Gastrocnemius medialis (tissue), 4 donors: Measurements from ENCODE around the gene SGMS1.

Experiments
- POLR2A ChIP-seq, 2 donors: fragments of 450-650 bp; IDR thresholded peaks; one replicate each; pipeline ENCODE4 v1.6.1; 2017; ENCODE audit warnings: antibody characterized with exemption in 2 of 2, mild to moderate bottlenecking in 2 of 2, moderate library complexity in 2 of 2
- TF ChIP-seq, protein P1 (sequence below), 5 experiments: fragments of 450-650 bp in 3 of 5; fragments of 200-600 bp in 2 of 5; sonication (generic) in 2 of 5; IDR thresholded peaks in 4 of 5; conservative IDR thresholded peaks in 1 of 5; 1 replicate in 4 of 5; 2 replicates in 1 of 5; pipeline ENCODE4 v1.5.1; 2016 to 2019; ENCODE audit warnings: antibody characterized with exemption in 5 of 5, mild to moderate bottlenecking in 3 of 5, moderate library complexity in 3 of 5

- TF ChIP-seq, protein P1, sequence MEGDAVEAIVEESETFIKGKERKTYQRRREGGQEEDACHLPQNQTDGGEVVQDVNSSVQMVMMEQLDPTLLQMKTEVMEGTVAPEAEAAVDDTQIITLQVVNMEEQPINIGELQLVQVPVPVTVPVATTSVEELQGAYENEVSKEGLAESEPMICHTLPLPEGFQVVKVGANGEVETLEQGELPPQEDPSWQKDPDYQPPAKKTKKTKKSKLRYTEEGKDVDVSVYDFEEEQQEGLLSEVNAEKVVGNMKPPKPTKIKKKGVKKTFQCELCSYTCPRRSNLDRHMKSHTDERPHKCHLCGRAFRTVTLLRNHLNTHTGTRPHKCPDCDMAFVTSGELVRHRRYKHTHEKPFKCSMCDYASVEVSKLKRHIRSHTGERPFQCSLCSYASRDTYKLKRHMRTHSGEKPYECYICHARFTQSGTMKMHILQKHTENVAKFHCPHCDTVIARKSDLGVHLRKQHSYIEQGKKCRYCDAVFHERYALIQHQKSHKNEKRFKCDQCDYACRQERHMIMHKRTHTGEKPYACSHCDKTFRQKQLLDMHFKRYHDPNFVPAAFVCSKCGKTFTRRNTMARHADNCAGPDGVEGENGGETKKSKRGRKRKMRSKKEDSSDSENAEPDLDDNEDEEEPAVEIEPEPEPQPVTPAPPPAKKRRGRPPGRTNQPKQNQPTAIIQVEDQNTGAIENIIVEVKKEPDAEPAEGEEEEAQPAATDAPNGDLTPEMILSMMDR (IDR thresholded peaks at IDR 0.05 in 4 of 5, conservative IDR thresholded peaks at IDR 0.05 in 1 of 5): no peak
- no peak for TF ChIP-seq POLR2A (IDR thresholded peaks at IDR 0.05)
Measured at GRCh38 chr10:50516171-50516570, 107.6 kb downstream of the SGMS1 start.
